Mucosa of gallbladder (tissue), 1 donor: ENCODE data around the gene L1CAM. TPM values are rescaled to one million over a fixed set of nuclear protein-coding genes. Genes with fewer than 3 reads are reported as not detected.
"Not testable (repeated sequence)": the region's sequence is repeated elsewhere in the genome, so short reads cannot be mapped to it uniquely, and the experiment has no call there.

Experiments
- DNase-seq: peaks from one replicate; pipeline ENCODE4 v3.0.0-alpha.2; 2020; ENCODE audit warnings: low spot score
- total RNA-seq: library from RNA; stranded (reverse); gene quantifications from one replicate; pipeline ENCODE4 v1.2.1, GENCODE V29; 2021
- donor health status: DM: no; HTN: no; CAD: no.

L1CAM gene
- total RNA-seq, 1 donor from 2014 or later: 10.0 TPM

GRCh38 chrX:153828308-153828707 is 57.7 kb downstream of the L1CAM start:
- no peak for DNase-seq

- DNase-seq: no peak
Measured at GRCh38 chrX:153827903-153828302, 58.1 kb downstream of the L1CAM start.

- no peak for DNase-seq
Measured at GRCh38 chrX:153827016-153827415, 59.0 kb downstream of the L1CAM start.

- DNase-seq: no peak
Measured at GRCh38 chrX:153825042-153825441, 60.9 kb downstream of the L1CAM start.

- DNase-seq: no peak
Measured at GRCh38 chrX:153824348-153824747, 61.6 kb downstream of the L1CAM start.

- no peak for DNase-seq
Measured at GRCh38 chrX:153821066-153821465, 64.9 kb downstream of the L1CAM start.

- no peak for DNase-seq
Measured at GRCh38 chrX:153820601-153821000, 65.4 kb downstream of the L1CAM start.

- no peak for DNase-seq
Measured at GRCh38 chrX:153819384-153820040, 66.5 kb downstream of the L1CAM start.

- no peak for DNase-seq
Measured at GRCh38 chrX:153818571-153819383, 67.2 kb downstream of the L1CAM start.

- DNase-seq: not testable (repeated sequence)
Measured at GRCh38 chrX:153818064-153818463, 67.9 kb downstream of the L1CAM start.

GRCh38 chrX:153816831-153817690 is 68.9 kb downstream of the L1CAM start:
- DNase-seq: no peak

GRCh38 chrX:153814591-153815315 is 71.2 kb downstream of the L1CAM start:
- no peak for DNase-seq

- no peak for DNase-seq
Measured at GRCh38 chrX:153813161-153813560, 72.8 kb downstream of the L1CAM start.

GRCh38 chrX:153812220-153812619 is 73.8 kb downstream of the L1CAM start:
- no peak for DNase-seq

Other genes with a start within 250 kb of the L1CAM start
- gene DUSP9, start 239.0 kb downstream of the L1CAM start, total RNA-seq: 0.12 TPM
- 28.3 TPM for gene PNCK, start 212.4 kb downstream of the L1CAM start, total RNA-seq
- gene SLC6A8, start 198.2 kb downstream of the L1CAM start, total RNA-seq: 165 TPM
- 221 TPM for gene BCAP31, start 161.8 kb downstream of the L1CAM start, total RNA-seq
- gene ABCD1, start 161.3 kb downstream of the L1CAM start, total RNA-seq: 18.6 TPM
- 65.3 TPM for gene PLXNB3, start 121.9 kb downstream of the L1CAM start, total RNA-seq
- gene SRPK3, start 105.1 kb downstream of the L1CAM start, total RNA-seq: 5.8 TPM
- gene IDH3G, start 91.8 kb downstream of the L1CAM start, total RNA-seq: 51.5 TPM
- gene SSR4, start 91.5 kb downstream of the L1CAM start, total RNA-seq: 401 TPM
- 15.1 TPM for gene PDZD4, start 55.6 kb downstream of the L1CAM start, total RNA-seq
- gene AVPR2, start 18.5 kb upstream of the L1CAM start, total RNA-seq: 1.1 TPM
- gene ARHGAP4, start 40.1 kb upstream of the L1CAM start, total RNA-seq: 53.8 TPM
- 81.6 TPM for gene NAA10, start 48.9 kb upstream of the L1CAM start, total RNA-seq
- gene RENBP, start 58.5 kb upstream of the L1CAM start, total RNA-seq: 19.5 TPM
- gene HCFC1, start 85.6 kb upstream of the L1CAM start, total RNA-seq: 69.5 TPM
- 14.4 TPM for gene TMEM187, start 86.6 kb upstream of the L1CAM start, total RNA-seq
- 108 TPM for gene IRAK1, start 133.7 kb upstream of the L1CAM start, total RNA-seq
- gene MECP2, start 211.5 kb upstream of the L1CAM start, total RNA-seq: 64.9 TPM